ELF-1 (cell line): ENCODE results near the gene GSTT4.
"Not testable (repeated sequence)": the region's sequence is repeated elsewhere in the genome, so short reads cannot be mapped to it uniquely, and the experiment has no call there.

Experiments used
- DNase-seq: peaks from one replicate; pipeline ENCODE4 v3.0.0-alpha.2; 2016; ENCODE audit warnings: low read depth, low spot score

The GSTT4 gene

DNA sequence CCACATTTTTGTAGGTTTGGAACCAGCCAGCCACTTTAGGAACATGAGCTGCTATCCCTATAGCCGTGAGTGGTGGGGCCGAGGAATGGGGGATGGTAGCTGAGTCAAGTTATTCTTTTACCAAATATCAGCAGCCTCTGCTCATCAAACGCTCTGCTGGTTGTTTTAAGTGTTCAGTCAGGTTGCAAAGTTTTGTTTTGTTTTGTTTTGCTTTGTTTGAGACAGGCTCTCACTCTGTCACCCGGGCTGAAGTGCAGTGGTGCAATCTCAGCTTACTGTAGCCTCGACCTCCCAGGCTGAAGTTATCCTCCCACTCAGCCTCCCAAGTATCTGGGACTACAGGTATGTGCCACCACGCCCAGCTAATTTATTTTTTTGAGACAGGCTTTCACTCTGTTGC is 20.2 kb upstream of the GSTT4 start:
- no peak for DNase-seq

DNA sequence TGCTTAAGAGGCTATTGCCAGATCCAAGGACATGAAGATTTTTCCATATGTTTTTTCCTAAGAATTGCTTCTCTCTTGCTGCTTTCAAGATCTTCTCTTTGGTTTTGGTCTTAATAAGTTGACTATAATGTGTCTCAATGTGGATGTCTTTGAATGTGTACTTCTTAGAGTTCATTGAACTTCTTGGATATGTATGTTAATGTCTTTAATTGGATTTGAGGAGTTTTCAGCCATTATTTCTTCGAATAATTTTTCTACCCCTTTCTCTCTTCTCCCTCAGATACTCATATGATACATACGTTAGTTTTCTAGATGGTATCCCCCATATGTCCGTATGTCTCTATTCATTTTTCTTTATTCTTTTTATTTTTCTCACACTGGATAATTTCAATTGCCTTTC is 19.1 kb upstream of the GSTT4 start:
- DNase-seq, result no peak

DNA sequence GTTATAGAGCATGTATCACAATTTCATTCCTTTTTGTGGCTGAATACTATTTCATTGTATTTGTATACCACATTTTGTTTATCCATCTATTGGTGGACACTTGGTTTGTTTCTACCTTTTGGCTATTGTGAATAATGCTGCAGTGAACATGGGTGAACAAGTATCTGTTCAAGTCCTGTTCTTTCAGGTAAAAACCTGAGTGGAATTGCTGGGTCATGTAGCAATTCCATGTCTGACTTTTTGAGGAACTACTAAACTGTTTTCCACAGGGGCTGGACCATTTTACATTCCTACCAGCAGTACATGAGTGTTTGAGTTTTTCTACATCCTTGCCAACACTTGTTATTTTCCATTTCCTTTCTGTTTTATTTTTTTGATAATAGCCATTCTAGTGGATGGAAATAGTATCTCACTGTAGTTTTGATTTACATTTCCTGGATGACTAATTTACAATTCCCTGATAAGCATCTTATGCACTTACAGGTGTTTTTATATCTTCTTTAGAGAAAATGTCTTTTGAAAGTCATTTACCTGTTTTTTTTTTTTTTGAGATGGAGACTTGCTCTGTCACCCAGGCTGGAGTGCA is 18.0 kb upstream of the GSTT4 start:
- DNase-seq, result no peak

DNA sequence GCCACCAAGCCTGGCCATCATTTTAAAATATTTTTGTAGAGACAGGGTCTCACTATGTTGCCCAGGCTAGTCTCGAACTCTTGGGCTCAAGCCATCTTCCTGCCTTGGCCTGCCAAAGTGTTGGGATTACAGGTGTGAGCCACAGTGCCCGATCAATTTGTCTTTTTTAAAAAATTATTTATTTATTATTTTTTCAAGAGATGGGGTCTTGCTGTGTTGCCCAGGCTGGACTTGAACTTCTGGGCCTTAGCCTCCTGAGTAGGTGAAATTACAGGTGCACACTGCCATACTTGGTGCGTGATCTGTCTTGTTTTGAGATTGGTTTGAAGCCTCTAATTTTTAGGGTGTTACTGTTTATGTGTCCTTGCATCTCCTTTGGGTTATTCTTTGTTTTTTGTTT is 16.1 kb upstream of the GSTT4 start:
- DNase-seq, result no peak

DNA sequence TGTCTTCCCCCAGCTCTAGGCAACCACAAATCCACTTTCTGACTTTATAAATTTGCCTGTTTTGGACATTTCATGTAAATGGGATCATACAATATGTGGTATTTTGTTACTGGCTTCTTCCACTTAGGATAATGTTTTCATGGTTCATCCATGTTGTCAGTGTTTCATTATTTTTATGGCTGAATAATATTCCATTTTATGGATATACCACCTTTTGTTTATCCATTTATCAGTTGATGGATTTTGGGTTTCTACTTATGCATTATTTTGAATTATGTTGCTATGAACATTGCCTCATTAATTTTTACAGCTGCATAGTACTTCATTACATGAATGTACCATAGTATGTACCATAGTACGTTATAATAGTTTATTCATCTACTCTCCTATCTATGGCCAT is 10.9 kb upstream of the GSTT4 start:
- DNase-seq, result no peak

DNA sequence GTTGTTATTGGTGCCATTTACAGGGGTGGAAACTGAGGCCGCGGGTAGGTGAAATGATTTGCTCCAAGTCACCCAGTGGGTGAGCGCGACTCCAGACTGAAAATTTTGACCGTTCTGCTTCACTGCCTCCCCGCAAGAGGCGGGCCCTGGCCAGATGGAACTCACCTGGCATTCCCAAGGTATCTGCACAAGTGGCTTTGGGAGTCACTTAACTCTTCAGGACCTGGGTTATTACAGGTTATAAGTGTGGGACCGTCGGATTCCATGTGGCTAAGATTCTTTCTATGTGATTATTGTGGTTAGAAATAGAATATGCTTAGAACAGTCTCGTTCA is 6.4 kb upstream of the GSTT4 start:
- no peak for DNase-seq

DNA sequence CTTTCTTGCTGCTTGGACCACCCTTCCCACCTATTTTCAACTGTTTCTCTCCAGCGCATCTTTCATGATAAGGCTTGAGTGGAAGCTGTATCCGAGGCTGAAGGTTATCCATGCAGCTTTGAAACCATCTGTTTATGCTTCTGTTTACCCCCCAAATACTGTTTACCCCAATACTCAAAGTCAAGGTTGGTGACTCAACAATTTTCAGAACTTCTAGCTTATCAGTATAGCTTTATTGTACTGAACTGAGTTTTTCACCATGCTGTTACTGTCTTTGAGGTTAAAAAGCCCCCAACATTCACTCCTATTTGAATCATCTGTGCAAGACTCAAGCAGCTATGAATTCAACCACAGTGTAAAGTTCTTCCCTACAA is 4.8 kb upstream of the GSTT4 start:
- no peak for DNase-seq

DNA sequence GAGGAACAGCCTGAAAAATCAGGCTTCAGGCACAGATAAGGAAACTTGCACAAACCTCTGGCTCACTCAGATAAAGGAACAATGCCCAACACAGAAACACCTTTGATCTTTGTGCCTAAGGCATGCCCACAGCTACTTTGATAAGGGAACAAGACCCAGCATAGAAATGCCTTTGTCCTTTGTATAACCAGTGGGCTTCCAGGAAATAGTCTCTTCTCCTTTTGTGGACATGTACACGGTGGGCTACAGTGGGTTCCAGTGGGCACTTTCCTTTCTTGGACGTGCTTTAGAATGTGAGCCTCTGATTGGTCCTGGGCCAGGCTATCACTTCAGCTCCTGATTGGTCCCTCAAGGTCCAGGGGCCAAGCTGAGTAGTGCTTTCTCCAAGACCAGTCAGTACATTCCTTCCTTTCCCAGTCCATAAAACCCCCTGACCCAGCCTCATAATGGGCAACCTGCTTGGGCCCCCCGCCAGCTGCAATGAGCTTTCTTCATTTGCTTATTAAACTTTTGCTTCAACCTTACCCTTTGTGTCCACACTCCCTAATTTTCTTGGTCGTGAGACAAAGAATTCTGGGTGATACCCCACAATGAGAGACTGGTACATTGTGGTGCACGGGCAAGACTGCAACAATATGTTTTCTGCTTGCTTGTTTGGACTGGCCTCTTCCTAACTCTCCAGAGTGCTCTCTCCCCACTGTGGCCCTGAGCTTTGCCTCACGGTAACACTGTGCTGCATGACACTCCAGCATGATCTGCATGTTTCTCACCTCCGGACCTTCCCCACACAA is 4.2 kb upstream of the GSTT4 start:
- DNase-seq, result no peak

DNA sequence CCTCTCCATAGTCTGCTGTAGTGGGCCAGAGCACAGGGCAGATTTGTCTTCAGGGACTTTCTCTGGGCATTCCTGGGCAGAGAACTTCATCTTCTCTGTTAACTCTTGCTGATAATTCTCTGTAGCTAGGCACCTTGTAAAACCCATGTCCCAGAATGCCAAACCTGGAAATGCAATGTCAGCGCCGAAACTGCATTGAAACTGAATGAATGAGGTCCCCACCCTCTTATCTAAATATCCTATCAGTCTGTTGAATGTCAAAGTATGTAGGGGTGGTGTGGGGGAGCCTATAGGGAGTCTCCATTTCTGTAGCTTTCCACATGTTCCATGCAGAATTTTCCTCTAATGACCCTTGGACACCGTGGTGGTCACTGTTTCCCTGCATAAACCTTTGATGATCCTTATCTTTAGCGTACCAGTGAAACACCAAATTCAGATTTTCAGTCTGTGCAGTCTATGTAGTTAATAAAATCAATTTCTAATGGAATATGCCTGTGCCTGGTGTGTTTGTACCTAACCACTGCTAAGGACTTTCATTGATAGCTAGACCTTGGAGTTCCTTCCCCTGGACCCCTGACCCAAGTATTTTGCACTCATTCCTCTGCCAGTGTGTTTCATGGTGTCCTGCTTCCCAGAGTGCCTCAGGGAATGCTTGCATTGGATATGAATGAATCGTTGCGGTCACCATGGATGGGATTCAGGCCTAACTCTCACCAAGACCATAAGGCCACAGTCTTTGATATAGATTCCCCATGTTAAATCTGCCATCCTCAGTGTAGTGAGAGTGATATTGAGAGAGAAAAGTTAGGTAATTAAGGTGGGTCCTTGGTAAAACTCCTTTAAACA is 3.4 kb upstream of the GSTT4 start:
- no peak for DNase-seq

DNA sequence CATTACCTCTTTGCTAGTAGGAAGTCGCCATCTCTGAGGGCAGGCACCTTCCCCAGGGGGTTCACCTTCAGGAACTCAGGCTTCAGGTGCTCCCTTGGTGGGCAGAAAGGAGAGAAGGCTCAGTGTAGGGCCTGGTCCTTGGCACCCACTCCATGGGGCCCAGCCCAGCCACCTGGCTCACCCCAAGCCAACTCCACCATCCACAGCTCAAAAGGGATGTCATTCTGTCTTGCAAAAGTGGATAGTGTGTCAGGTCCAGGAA is 2.7 kb upstream of the GSTT4 start:
- DNase-seq, result no peak

DNA sequence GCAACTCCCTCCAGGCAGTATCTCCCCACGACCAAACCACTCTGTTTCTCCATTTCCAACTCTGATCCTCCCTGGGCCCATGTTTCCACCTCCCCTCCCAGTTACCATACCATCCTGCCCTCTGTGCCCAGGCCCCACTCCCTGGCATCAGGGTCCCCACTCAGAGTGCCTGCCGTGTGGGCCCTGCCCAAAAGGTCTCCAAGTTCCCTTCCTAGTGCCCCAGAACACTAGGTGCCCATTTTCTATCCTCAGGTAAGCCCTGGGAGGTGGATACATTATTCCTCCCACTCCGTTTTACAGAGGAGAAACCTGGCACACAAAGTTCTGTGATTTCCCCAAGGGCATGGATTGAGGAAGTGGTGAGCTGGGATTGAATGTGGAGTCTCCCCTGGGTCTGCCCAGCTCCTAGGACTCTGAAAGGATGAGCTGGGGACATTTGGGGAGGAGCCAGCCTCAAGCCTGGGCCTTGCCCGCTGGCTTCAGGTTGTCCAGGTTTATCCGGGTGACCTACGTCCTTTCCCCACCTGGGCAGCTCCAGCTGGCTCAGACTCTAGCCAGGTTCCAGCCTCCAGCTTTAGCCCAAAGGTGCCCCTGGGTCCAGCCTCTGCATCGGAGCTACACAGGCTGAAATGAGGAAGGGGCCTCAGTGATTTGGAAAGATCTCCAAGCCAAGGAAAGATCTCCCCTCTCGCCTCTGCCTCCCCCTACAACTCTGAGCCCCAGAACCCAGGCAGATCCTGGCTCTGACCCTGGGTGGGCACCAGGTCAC is 2.2 kb upstream of the GSTT4 start:
- DNase-seq, result no peak

DNA sequence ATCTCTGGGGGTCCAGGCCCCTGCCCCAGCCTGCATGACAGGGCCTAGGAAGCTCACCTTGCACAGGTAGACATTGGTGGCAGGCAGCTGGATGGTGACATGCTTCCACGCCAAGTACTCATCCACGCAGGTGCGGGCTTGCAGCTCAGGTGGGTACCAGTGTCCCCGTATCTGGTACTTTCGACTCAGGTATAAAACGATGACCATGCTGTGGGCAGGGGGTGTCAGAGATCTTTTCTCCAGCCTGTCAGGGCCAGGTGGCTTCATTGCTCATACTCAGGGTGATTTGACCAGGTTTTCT is 1.6 kb upstream of the GSTT4 start:
- DNase-seq, result no peak

DNA sequence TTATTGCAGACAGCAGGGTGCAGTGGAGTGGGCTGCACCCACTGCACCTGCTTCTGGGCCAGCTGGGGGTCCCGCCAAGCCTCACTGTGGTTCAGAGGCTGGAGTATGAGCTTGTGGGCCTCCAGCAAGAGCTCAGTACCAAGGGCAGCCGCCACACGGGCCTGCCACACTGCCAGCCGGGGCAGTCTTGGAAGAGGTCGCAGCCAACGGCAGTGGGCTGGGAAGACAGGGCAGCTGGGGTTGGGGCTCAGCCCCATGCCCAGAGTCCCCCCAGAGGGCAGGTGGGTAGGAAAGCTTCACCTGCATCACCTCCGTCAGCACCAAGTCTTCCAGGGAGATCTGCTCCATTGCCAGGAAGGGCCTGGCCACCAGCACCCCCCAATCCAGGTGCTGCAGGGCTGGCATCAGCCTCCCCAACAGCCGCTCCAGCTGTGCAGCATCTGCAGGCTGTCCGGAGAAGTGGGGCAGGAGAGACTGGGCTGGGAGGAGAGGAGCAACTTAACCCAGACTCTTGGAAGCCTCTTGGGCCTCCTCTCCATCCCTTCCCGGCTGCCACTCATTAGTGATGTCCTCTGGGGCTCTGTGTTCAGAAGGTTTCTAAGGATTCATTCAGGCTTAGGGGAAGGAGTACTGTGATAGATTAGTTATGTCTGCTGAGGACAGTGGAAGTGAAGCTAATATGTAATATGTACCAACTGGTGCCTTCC is 1.1 kb upstream of the GSTT4 start:
- DNase-seq, result no peak

DNA sequence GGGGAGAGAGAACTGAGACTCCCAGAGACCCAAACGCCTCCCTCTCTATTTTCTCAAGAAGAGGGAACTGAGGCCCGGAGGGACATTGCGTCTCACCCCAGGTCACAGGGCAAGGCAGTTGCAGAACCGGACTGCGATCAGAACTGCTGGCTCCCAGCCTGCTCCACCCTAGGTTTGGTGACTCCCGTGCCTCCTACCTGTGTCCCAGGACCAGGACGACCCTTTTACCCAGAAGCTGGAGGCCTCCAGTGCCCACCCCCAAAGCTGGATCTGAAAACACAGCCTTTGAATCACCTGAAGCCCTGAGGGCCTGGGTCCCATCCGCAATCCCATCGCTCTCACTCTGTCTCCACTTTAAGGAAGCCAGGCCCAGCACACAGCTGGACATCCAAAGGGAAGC is 1.4 kb downstream of the GSTT4 start:
- DNase-seq, result peak; percentile 39

DNA sequence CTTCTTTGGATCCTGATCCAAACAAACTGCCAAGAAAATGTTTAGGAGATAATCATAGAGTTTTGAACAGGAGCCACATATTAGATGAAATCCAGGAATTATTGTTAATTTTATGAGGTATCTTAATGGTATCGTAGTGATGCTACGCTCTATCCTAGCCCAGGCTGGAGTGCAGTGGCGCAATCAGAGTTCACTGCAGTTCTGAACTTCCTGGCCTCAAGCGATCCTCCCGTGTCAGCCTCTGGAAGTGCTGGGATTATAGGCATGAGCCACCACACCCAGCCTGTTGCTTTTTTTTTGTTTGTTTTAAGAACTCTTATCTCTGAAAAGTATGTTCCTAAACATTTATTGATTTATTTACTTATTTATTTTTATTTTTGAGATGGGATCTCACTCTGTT is 2.4 kb downstream of the GSTT4 start:
- DNase-seq, result no peak

DNA sequence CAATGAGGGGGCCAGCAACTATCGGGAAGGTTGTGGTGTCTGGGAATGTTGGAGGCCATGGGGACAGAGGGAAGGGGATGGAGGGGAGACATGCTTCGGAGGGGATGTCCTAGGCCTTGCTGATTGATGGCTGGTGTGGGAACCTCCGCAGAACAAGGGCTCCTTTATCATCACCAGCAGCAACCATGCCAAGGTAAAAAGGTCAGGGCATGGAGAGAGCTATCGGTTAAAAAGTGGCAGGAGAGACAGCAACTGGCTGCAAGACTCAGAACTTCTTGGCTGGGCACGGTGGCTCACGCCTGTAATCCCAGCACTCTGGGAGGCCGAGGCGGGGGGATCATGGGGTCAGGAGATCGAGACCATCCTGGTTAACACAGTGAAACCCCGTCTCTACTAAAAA is 3.0 kb downstream of the GSTT4 start:
- no peak for DNase-seq

DNA sequence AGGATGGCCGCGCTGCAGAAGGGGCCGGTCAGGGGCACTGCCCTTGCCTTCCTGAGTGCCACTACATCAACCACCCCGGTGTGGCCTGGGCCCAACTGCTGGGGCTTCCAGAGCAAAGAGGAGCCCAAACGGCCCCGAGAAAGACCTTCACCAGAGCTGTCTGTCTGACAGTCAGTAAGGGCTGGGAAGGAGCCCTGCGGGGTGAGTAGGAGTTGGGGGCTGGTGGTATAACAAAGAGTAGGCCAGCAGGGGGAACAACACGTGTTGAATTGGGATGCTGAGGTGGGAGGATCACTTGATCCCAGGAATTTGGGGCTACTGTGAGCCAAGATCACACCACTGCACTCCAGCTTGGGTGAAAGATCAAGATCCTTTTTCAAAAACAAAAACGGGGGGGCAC is 3.9 kb downstream of the GSTT4 start:
- peak; percentile 37 for DNase-seq

DNA sequence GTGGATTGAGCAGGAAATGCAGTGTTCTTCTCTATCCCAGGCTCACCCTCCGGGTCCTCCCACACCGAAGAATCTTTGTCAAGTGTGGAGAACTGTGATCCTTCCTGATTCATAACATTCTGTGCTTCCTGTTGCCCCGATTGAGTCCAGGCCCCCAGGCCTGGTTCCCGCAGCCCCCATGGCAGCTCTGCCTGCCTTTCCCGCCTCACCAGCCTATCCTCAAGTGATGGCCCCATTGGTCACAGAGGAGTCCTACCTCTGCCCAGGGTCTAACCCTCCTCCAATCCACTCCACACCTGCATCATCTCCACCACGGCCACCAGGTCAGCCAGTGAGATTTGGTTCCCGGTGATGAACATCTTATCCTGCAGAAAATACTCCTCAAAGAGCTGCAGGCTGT is 5.5 kb downstream of the GSTT4 start:
- DNase-seq, result not testable (repeated sequence)

DNA sequence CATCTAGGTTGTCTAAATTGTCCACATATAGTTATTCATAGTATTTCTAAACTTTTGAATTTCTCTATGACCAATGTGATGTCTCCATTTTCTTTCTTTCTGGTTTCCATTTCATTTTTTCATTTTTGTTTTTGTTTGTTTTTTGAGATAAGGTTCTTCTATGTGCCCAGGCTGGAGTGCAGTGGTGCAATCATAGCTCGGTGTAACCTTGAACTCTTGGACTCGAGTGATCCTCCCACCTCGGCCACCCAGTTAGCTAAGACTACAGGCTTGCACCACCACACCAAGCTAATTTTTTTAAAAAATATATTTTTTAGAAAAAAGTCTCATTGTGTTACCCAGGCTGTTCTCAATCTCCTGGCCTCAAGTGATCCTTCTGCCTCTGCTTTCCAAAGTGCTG is 8.2 kb downstream of the GSTT4 start:
- no peak for DNase-seq

DNA sequence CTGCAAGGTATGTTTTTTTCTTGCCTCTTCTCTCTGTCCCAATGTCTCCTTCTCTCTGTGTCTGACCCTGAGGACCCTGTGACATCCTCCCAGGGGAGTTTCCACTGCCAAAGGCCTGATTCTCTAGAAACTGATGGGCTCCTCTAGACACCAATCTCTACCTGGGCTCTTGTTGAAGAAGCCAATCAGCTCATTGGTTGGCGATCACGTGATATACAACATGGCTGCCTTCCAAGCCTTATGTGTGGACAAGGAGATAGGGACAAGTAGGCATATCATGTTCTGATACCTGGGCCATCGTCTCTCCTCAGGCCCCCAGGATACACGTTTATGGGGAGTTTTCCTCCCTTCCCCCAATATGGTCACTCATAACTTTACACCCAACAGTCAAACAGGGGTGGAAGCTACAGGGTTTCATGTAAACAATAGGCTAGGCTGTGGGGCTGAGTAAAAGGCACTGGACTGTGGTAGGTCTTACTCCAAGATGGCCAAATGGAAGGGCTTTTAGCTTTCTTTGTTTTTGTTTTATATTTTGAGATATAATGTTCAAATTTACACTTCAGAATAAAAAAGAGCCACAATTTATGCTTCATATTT is 11.6 kb downstream of the GSTT4 start:
- DNase-seq, result not testable (repeated sequence)

DNA sequence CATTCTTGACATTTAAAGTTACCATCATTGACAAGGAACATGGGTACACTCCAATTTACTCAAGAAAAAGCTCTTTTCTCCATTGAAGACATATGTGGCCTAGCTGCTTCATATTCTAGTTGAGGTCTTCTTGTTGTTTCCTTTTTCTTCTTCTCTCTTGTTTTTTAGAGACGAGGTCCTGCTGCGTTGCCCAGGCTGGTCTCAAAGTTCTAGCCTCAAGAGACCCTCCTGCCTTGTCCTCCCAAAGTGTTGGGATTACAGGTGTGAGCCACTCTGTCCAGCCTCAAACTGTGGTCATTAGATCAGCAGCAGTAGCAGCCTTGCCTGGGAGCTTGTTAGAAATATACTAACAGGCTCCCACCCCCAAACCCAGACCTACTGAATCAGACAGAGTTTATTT is 12.2 kb downstream of the GSTT4 start:
- DNase-seq, result not testable (repeated sequence)
